Gastroesophageal sphincter (tissue), 4 donors: Measurements from ENCODE around the gene TPM4. TPM values are rescaled to one million over a fixed set of nuclear protein-coding genes. Genes with fewer than 3 reads are reported as not detected.

Experiments used
- ATAC-seq: fragments of 150-250 bp; one replicate; pipeline ENCODE4 v1.9.1; 2016; ENCODE audit warnings: mild to moderate bottlenecking, moderate library complexity
- H3K27ac ChIP-seq, 4 donors: fragments of 200-600 bp; sonication (generic) in 3 of 4; 1 replicate in 3 of 4; 2 replicates in 1 of 4; pipeline ENCODE4 v1.5.1; 2016 to 2019
- H3K27me3 ChIP-seq: fragments of 200-600 bp; sonication (generic); one replicate; pipeline ENCODE4 v1.5.1; 2019
- H3K36me3 ChIP-seq, 2 donors: fragments of 200-600 bp; sonication (generic); one replicate each; pipeline ENCODE4 v1.5.1; 2019; ENCODE audit warnings: control low read depth in 1 of 2
- H3K4me1 ChIP-seq, 3 donors: fragments of 200-600 bp; sonication (generic); 1 replicate in 2 of 3; 2 replicates in 1 of 3; pipeline ENCODE4 v1.5.1; 2016 to 2019; ENCODE audit warnings: control low read depth in 2 of 3
- H3K4me3 ChIP-seq, 2 donors: fragments of 200-600 bp; sonication (generic); one replicate each; pipeline ENCODE4 v1.5.1; 2019; ENCODE audit warnings: mild to moderate bottlenecking in 1 of 2, moderate library complexity in 1 of 2
- H3K9me3 ChIP-seq, 3 donors: fragments of 200-600 bp; sonication (generic); one replicate each; pipeline ENCODE4 v1.5.1; 2017 to 2019; ENCODE audit warnings: control low read depth in 2 of 3
- EP300 ChIP-seq: sonication (generic); formaldehyde crosslinking; IDR thresholded peaks from one replicate; pipeline ENCODE4 v1.6.1; 2017; ENCODE audit warnings: antibody characterized with exemption, mild to moderate bottlenecking
- POLR2A ChIP-seq, 2 donors: fragments of 450-650 bp; IDR thresholded peaks; one replicate each; pipeline ENCODE4 v1.6.1; 2017; ENCODE audit warnings: antibody characterized with exemption in 2 of 2, mild to moderate bottlenecking in 2 of 2, moderate library complexity in 1 of 2
- POLR2AphosphoS5 ChIP-seq: sonication (generic); formaldehyde crosslinking; IDR thresholded peaks from one replicate; pipeline ENCODE4 v1.6.1; 2017; ENCODE audit warnings: antibody characterized with exemption
- WGBS, 2 donors: methylation state at CpG; one replicate each; pipeline ENCODE4 v1.1.5; 2018; ENCODE audit warnings: low coverage in 1 of 2; 5-methylcytosine and 5-hydroxymethylcytosine counted together
- total RNA-seq, 4 donors: library from RNA; depleted of rRNA; stranded (reverse); fragments of >200 nt; gene quantifications; one replicate each; pipeline ENCODE4 v1.1.0, GENCODE V29; 2016
- TF ChIP-seq, protein P1 (sequence below), 4 experiments: fragments of 200-600 bp in 2 of 4; fragments of 450-650 bp in 2 of 4; sonication (generic) in 1 of 4; IDR thresholded peaks; one replicate each; pipeline ENCODE4 v1.5.1; 2017 to 2019; ENCODE audit warnings: antibody characterized with exemption in 4 of 4, mild to moderate bottlenecking in 2 of 4, moderate library complexity in 2 of 4

TPM4 gene
- total RNA-seq, 4 donors from 2014 or later, result 351 to 486 (median 404) TPM

GRCh38 chr19:16076958-16077611 is 790 bp downstream of the TPM4 start:
- H3K27me3 ChIP-seq, result no peaks in the 10 kb centered on the region
- peak overlapping the region; percentile 70 to 85 for H3K4me3 ChIP-seq
- 0% methylated on average over 5 of the region's 56 CpGs; no CpG with 5 or more reads in 1 of the 2 donors for WGBS, 2 donors
- peak; percentile 35 to 49 for TF ChIP-seq POLR2A (IDR thresholded peaks at IDR 0.05)
- no peak for TF ChIP-seq EP300
- TF ChIP-seq POLR2AphosphoS5, result peak; percentile 65
- TF ChIP-seq, protein P1, sequence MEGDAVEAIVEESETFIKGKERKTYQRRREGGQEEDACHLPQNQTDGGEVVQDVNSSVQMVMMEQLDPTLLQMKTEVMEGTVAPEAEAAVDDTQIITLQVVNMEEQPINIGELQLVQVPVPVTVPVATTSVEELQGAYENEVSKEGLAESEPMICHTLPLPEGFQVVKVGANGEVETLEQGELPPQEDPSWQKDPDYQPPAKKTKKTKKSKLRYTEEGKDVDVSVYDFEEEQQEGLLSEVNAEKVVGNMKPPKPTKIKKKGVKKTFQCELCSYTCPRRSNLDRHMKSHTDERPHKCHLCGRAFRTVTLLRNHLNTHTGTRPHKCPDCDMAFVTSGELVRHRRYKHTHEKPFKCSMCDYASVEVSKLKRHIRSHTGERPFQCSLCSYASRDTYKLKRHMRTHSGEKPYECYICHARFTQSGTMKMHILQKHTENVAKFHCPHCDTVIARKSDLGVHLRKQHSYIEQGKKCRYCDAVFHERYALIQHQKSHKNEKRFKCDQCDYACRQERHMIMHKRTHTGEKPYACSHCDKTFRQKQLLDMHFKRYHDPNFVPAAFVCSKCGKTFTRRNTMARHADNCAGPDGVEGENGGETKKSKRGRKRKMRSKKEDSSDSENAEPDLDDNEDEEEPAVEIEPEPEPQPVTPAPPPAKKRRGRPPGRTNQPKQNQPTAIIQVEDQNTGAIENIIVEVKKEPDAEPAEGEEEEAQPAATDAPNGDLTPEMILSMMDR (IDR thresholded peaks at IDR 0.05), result no peak
- no peak for ATAC-seq
- H3K36me3 ChIP-seq, result peaks cover 0 to 19% of the 10 kb centered on the region in 2 donors
- no peaks in the 10 kb centered on the region for H3K9me3 ChIP-seq
- peaks cover 0 to 87% (median 22%) of the 10 kb centered on the region in 3 donors for H3K4me1 ChIP-seq
- peak overlapping the region; percentile 94 to 100 (median 100) for H3K27ac ChIP-seq

DNA sequence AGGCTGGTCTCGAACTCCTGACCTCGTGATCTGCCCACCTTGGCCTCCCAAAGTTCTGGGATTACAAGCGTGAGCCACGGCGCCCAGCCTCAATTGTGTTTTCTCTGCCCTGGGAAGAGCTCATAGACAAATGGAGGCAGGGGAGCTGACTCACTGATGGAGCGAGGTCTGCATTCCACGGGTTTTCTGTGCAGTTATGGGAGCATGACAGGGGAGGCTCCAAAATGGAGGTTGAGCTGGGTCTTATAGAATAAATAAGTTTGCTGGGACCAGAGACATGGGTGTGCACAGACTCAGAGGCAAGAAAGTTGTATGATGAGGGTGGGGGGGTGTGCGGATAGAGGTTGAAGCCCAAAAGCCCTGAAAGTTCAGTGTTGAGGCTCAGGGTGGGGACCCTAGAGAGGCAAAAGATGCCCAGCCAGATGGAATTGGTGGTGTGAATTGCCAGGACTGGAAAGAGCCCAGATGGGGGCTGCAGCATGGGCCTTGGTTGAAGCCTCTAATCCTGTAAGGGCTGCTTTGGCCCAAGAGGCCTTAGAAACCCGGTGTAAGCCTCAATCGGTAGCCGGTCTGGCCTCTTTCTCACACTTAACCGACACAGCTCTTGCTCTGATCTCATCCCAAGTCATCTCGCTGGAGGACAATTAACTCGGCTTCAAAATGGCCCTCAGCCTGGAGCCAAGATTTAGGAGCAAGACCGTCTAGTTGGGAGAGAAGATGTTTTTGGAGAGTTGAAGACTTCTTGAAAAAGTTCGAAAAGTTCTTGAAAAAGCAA is 1.9 kb downstream of the TPM4 start:
- H3K36me3 ChIP-seq, result peaks cover 0 to 30% of the 10 kb centered on the region in 2 donors
- WGBS, 2 donors, result 0 to 5% methylated on average over 2 to 3 of the region's 16 CpGs
- peak overlapping the region; percentile 94 to 100 (median 100) for H3K27ac ChIP-seq
- no peaks in the 10 kb centered on the region for H3K9me3 ChIP-seq
- H3K27me3 ChIP-seq, result no peaks in the 10 kb centered on the region
- no peak for ATAC-seq
- peak overlapping the region; percentile 70 to 85 for H3K4me3 ChIP-seq
- H3K4me1 ChIP-seq, result peaks cover 0 to 87% (median 22%) of the 10 kb centered on the region in 3 donors
- TF ChIP-seq POLR2A (IDR thresholded peaks at IDR 0.05) (peak in 1 of 2 donors; percentile 43), POLR2AphosphoS5 (peak; percentile 47), EP300 (no peak)

- H3K27ac ChIP-seq, result peak overlapping the region; percentile 94 to 100 (median 100)
- peak overlapping the region in 1 of 2 donors; percentile 70 for H3K4me3 ChIP-seq
- ATAC-seq, result peak; percentile 52
- no peaks in the 10 kb centered on the region for H3K9me3 ChIP-seq
- WGBS, 2 donors, result 0 to 2% methylated on average over 16 to 17 of the region's 17 CpGs
- TF ChIP-seq POLR2A (IDR thresholded peaks at IDR 0.05), result no peak
- TF ChIP-seq EP300, result peak; percentile 25
- TF ChIP-seq POLR2AphosphoS5, result peak; percentile 91
- TF ChIP-seq, protein P1 (IDR thresholded peaks at IDR 0.05), result peak in 1 of 4 experiments; percentile 10
- H3K36me3 ChIP-seq, result peaks cover 0 to 38% of the 10 kb centered on the region in 2 donors
- H3K4me1 ChIP-seq, result peaks cover 0 to 87% (median 22%) of the 10 kb centered on the region in 3 donors
- no peaks in the 10 kb centered on the region for H3K27me3 ChIP-seq
Observed at GRCh38 chr19:16078759-16079707, 2.7 kb downstream of the TPM4 start.

DNA sequence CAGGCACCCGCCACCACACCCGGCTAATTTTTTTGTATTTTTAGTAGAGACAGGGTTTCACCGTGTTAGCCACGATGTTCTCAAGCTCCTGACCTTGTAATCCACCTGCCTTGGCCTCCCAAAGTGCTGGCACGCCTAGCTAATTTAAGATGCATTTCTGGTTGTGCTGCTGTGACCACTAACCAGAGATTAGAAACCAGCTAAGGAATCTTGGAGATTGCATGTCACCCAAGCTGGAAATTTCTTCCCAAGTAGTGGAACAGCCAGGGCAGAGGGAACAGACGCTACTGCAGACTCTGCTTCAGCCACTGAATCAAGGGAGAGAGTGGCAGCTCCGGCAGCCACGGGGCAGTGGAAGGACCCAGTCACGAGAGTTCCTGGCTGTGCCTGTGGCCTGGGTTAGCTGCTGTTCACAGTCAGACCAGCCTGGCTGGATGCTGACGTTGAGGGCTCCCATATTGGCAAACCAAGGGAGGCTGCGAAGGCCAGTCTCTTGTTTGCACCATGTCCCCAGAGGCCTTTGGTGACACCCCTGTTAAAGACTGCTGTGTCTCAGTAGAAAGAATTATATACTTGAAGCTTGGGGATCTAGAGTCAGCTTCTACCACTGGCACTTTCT is 7.9 kb downstream of the TPM4 start:
- Histone ChIP-seq H3K36me3 (peaks cover 0 to 90% of the 10 kb centered on the region in 2 donors), H3K4me3 (no peak overlapping the region), H3K27me3 (no peaks in the 10 kb centered on the region), H3K9me3 (no peaks in the 10 kb centered on the region), H3K4me1 (peaks cover 0 to 100% (median 46%) of the 10 kb centered on the region in 3 donors), H3K27ac (peak overlapping the region; percentile 21 to 100 (median 100))
- TF ChIP-seq, protein P1 (IDR thresholded peaks at IDR 0.05), result no peak
- TF ChIP-seq POLR2AphosphoS5 (no peak), POLR2A (IDR thresholded peaks at IDR 0.05) (no peak), EP300 (no peak)
- 40 to 45% methylated on average over 2 to 3 of the region's 11 CpGs for WGBS, 2 donors
- no peak for ATAC-seq
